K562 (cell line): ENCODE measurements around the gene LBHD2. TPM values are rescaled to one million over a fixed set of nuclear protein-coding genes. Genes with fewer than 3 reads are reported as not detected.

Source experiments
- ATAC-seq: fragments of 200-7000 bp; cut with Tn5 transposase; 3 replicates; pipeline ENCODE4 v1.9.1; 2020; ENCODE audit warnings: moderate library complexity
- BruUV-seq: library from RNA; stranded (reverse); fragments of 400-500 nt; replicated peaks from 2 replicates; lab custom pipeline; 2021; lab: Mats Ljungman, UMichigan
- CTCF ChIA-PET: fragments of 300-600 bp; formaldehyde crosslinking; extraction: SDS; loops from one replicate; lab custom pipeline; 2021; ENCODE audit warnings: low intra/inter-chr PET ratio; lab: Yijun Ruan, JAX
- POLR2A ChIA-PET: fragments of 300-600, 350-650 bp; sonication (Branson Sonifier 250); formaldehyde crosslinking; extraction: SDS; loops from one replicate; lab custom pipeline; 2021; ENCODE audit warnings: antibody characterized with exemption, inconsistent platforms; lab: Yijun Ruan, JAX
- DNase-seq, 4 experiments: peaks; one replicate each; pipeline versions ENCODE4 v3.0.0 to v3.0.0-alpha.2; 2011 to 2018; ENCODE audit warnings: low spot score in 3 of 4, mixed read lengths in 3 of 4; ENCODE audit errors: extremely low read depth in 1 of 4
- FAIRE-seq: peaks from 2 replicates; lab custom pipeline; 2011; peaks lifted over from hg19 to GRCh38; lab: Jason Lieb, UNC
- H2AFZ ChIP-seq: 2 replicates; pipeline ENCODE4 v1.6.0; 2011; ENCODE audit warnings: low read depth, low read length, control low read depth, inconsistent platforms
- H3K27ac ChIP-seq: fragments of 200-600 bp; 3 replicates; pipeline ENCODE4 v1.8.0; 2011; ENCODE audit warnings: low read depth, mild to moderate bottlenecking, control low read depth, inconsistent platforms, low read length, moderate library complexity, mixed read lengths; ENCODE audit errors: extremely low read depth
- H3K27me3 ChIP-seq, 2 experiments: fragments of 300-600 bp in 1 of 2; 2 replicates in 1 of 2; 3 replicates in 1 of 2; pipeline versions ENCODE4 v1.6.0 to v1.8.0; 2011; ENCODE audit warnings: inconsistent platforms in 2 of 2, low read length in 2 of 2, mild to moderate bottlenecking in 1 of 2, mixed read lengths in 1 of 2, moderate library complexity in 1 of 2; ENCODE audit not compliant: control insufficient read depth in 2 of 2, insufficient read depth in 2 of 2
- H3K36me3 ChIP-seq: fragments of 300-600 bp; 3 replicates; pipeline ENCODE4 v1.8.0; 2011; ENCODE audit warnings: mild to moderate bottlenecking, low read length, inconsistent platforms; ENCODE audit not compliant: control insufficient read depth, insufficient read depth
- H3K4me1 ChIP-seq, 2 experiments: fragments of 200-600 bp in 1 of 2; replicated peaks in 1 of 2; 2 replicates in 1 of 2; 3 replicates in 1 of 2; pipeline versions ENCODE4 v1.5.1 to v1.8.0; 2011; ENCODE audit warnings: inconsistent platforms in 2 of 2, low read length in 2 of 2, mild to moderate bottlenecking in 1 of 2, mixed read lengths in 1 of 2, moderate library complexity in 1 of 2; ENCODE audit not compliant: control insufficient read depth in 2 of 2, insufficient read depth in 2 of 2
- H3K4me2 ChIP-seq: 2 replicates; pipeline ENCODE4 v1.6.1; 2011; ENCODE audit warnings: low read length, control low read depth, inconsistent platforms, mixed read lengths; ENCODE audit not compliant: insufficient read depth
- H3K4me3 ChIP-seq: fragments of 200-600 bp; sonication (generic), shearing (Covaris generic); 2 replicates; pipeline ENCODE4 v1.5.1; 2016; ENCODE audit warnings: control low read depth, inconsistent platforms
- H3K79me2 ChIP-seq: fragments of 200-600 bp; 3 replicates; pipeline ENCODE4 v1.8.0; 2011; ENCODE audit warnings: low read length, inconsistent platforms; ENCODE audit not compliant: control insufficient read depth, insufficient read depth
- H3K9ac ChIP-seq, 2 experiments: 2 replicates each; pipeline versions ENCODE4 v1.6.0 to v1.6.1; 2011; ENCODE audit warnings: low read depth in 2 of 2, low read length in 2 of 2, control low read depth in 1 of 2, inconsistent platforms in 1 of 2, mild to moderate bottlenecking in 1 of 2, mixed read lengths in 1 of 2; ENCODE audit not compliant: insufficient read depth in 1 of 2
- H3K9me1 ChIP-seq: one replicate; pipeline ENCODE4 v1.6.0; 2011; ENCODE audit warnings: inconsistent platforms, mild to moderate bottlenecking, low read length, moderate library complexity; ENCODE audit not compliant: control insufficient read depth, insufficient read depth
- H3K9me3 ChIP-seq: replicated peaks from 2 replicates; pipeline ENCODE4 v1.5.1; 2011; ENCODE audit warnings: low read depth, low read length, inconsistent platforms; ENCODE audit not compliant: control insufficient read depth, insufficient read depth
- H4K20me1 ChIP-seq: replicated peaks from 2 replicates; pipeline ENCODE4 v1.6.1; 2011; ENCODE audit warnings: low read length, inconsistent platforms, mixed read lengths; ENCODE audit not compliant: control insufficient read depth, insufficient read depth
- BRD4 ChIP-seq: fragments of 200-600 bp; sonication (generic); IDR thresholded peaks from 2 replicates; pipeline ENCODE4 v1.6.1; 2017; ENCODE audit warnings: inconsistent platforms
- CGGBP1 ChIP-seq: fragments of 250-450 bp; sonication (Bioruptor Pico); IDR thresholded peaks from 2 replicates; pipeline ENCODE4 v1.9.0; 2021; ENCODE audit warnings: mild to moderate bottlenecking
- CXXC5 ChIP-seq: fragments of 250-450 bp; sonication (Bioruptor Pico); IDR thresholded peaks from 2 replicates; pipeline ENCODE4 v1.8.0; 2022; ENCODE audit warnings: inconsistent platforms, mild to moderate bottlenecking, moderate library complexity
- E2F4 ChIP-seq: sonication (generic); formaldehyde crosslinking; IDR thresholded peaks from 2 replicates; pipeline ENCODE4 v1.8.0; 2022; ENCODE audit warnings: mild to moderate bottlenecking, low read depth, missing genetic modification reagents
- E2F6 ChIP-seq, 2 experiments: IDR thresholded peaks; 2 replicates each; pipeline ENCODE4 v1.6.1; 2011; ENCODE audit warnings: borderline replicate concordance in 1 of 2, control low read depth in 1 of 2, low read depth in 1 of 2, low read length in 1 of 2, mild to moderate bottlenecking in 1 of 2, mixed read lengths in 1 of 2, moderate library complexity in 1 of 2; ENCODE audit not compliant: insufficient read depth in 1 of 2, insufficient read length in 1 of 2, poor library complexity in 1 of 2, severe bottlenecking in 1 of 2; ENCODE audit errors: extremely low read depth in 1 of 2
- KDM2B ChIP-seq: fragments of 250-450 bp; sonication (Bioruptor Pico); IDR thresholded peaks from 2 replicates; pipeline ENCODE4 v1.8.0; 2021; ENCODE audit warnings: mild to moderate bottlenecking, moderate library complexity
- KLF6 ChIP-seq: fragments of 250-450 bp; sonication (Bioruptor Pico); IDR thresholded peaks from 2 replicates; pipeline ENCODE4 v1.4.0; 2020; ENCODE audit warnings: mild to moderate bottlenecking, moderate library complexity, borderline replicate concordance
- MTF1 ChIP-seq: fragments of 250-450 bp; sonication (Bioruptor Pico); IDR thresholded peaks from 2 replicates; pipeline ENCODE4 v1.9.0; 2021; ENCODE audit warnings: moderate library complexity, mild to moderate bottlenecking, inconsistent platforms, borderline replicate concordance
- PHF8 ChIP-seq: fragments of 200-600 bp; sonication (generic); IDR thresholded peaks from 2 replicates; pipeline ENCODE4 v1.6.1; 2012; ENCODE audit warnings: mixed run types, mild to moderate bottlenecking, inconsistent platforms, low read length, moderate library complexity, borderline replicate concordance
- POLR2AphosphoS2 ChIP-seq: IDR thresholded peaks from 2 replicates; pipeline ENCODE4 v1.6.1; 2012; ENCODE audit warnings: low read length, improper control_type of control experiment
- POLR2G ChIP-seq: fragments of 200-400 bp; formaldehyde crosslinking; IDR thresholded peaks from 2 replicates; pipeline ENCODE4 v1.6.1; 2017; ENCODE audit warnings: low read depth, mild to moderate bottlenecking, antibody characterized with exemption, low read length, moderate library complexity
- RB1 ChIP-seq: fragments of 450-650 bp; IDR thresholded peaks from 2 replicates; pipeline ENCODE4 v1.6.1; 2017; ENCODE audit warnings: low read depth, mild to moderate bottlenecking
- RBFOX2 ChIP-seq: fragments of 200-400 bp; formaldehyde crosslinking; IDR thresholded peaks from 2 replicates; pipeline ENCODE4 v1.6.1; 2017; ENCODE audit warnings: low read depth, mild to moderate bottlenecking, low read length, moderate library complexity
- SAFB ChIP-seq: fragments of 200-400 bp; formaldehyde crosslinking; IDR thresholded peaks from 2 replicates; pipeline ENCODE4 v1.6.1; 2017; ENCODE audit warnings: low read depth, low read length, borderline replicate concordance
- TBP ChIP-seq: optimal IDR thresholded peaks from 2 replicates; pipeline ENCODE3; 2011; ENCODE audit warnings: low read depth, low read length, improper control_type of control experiment
- U2AF2 ChIP-seq: fragments of 200-400 bp; formaldehyde crosslinking; optimal IDR thresholded peaks from 2 replicates; pipeline ENCODE3; 2017; ENCODE audit warnings: low read depth, mild to moderate bottlenecking, low read length
- YY1 ChIP-seq, 3 experiments: IDR thresholded peaks; 2 replicates each; pipeline ENCODE4 v1.6.1; 2011; ENCODE audit warnings: low read length in 2 of 3, mild to moderate bottlenecking in 2 of 3, moderate library complexity in 2 of 3, borderline replicate concordance in 1 of 3, control low read depth in 1 of 3, low read depth in 1 of 3; ENCODE audit not compliant: insufficient read depth in 3 of 3, insufficient replicate concordance in 2 of 3, control insufficient read depth in 1 of 3, insufficient read length in 1 of 3; ENCODE audit errors: extremely low read depth in 1 of 3
- ZFX ChIP-seq: sonication (generic); formaldehyde crosslinking; IDR thresholded peaks from 2 replicates; pipeline ENCODE4 v1.8.0; 2022; ENCODE audit warnings: mild to moderate bottlenecking, missing genetic modification reagents, moderate library complexity
- WGBS: fragments of 100-300 bp; shearing (Covaris generic); methylation state at CpG from one replicate; pipeline ENCODE4 v1.1.6; 2016; ENCODE audit warnings: low coverage, mixed read lengths; ENCODE audit not compliant: insufficient coverage; ENCODE audit errors: missing lambda C conversion rate; 5-methylcytosine and 5-hydroxymethylcytosine counted together
- in situ Hi-C: fragments of 300-500 bp; cut with MboI; formaldehyde crosslinking; loops from 4 replicates; pipeline ENCODE4 v1.15.0; 2018; ENCODE audit warnings: inconsistent platforms, mixed read lengths
- intact Hi-C: fragments of 100-400 bp; cut with micrococcal nuclease; formaldehyde crosslinking; loops from 2 replicates; pipeline ENCODE4 v1.14.2; 2022
- polyA plus RNA-seq, 8 experiments: library from polyadenylated mRNA; depleted of rRNA in 4 of 8; stranded (reverse) in 5 of 8; unstranded in 3 of 8; fragments of >200 nt; fragmentation: Nextera tagmentation in 2 of 8; fragmentation: Illumina TruSeq in 1 of 8; extraction: Ambion mirVana in 2 of 8; extraction: Trizol in 1 of 8; gene quantifications; 2 replicates each; pipeline versions ENCODE4 v1.2.1 to v1.2.3, GENCODE V29; 2011 to 2014; ENCODE audit warnings: inconsistent platforms in 1 of 8, missing spikeins in 1 of 8
- total RNA-seq, 7 experiments: library from RNA; depleted of rRNA in 6 of 7; stranded (reverse); fragments of >200 nt in 6 of 7; fragmentation: Illumina TruSeq in 2 of 7; extraction: Trizol in 2 of 7; gene quantifications; 2 replicates each; pipeline versions ENCODE4 v1.2.1 to v1.2.3, GENCODE V29; 2011 to 2021; ENCODE audit warnings: low replicate concordance in 1 of 7

The LBHD2 gene
- total and polyA plus RNA-seq, 9 of the 15 experiments (the other 6 are each of a cell fraction or from before 2014, with no cell fraction given): not detected

GRCh38 chr14:103057028-103057371 is 27.0 kb upstream of the LBHD2 start:
- H4K20me1 ChIP-seq: no peaks in the 10 kb centered on the region
- DNase-seq: peak in 2 of 4 experiments; percentile 22 to 27
- peak overlapping the region; percentile 46 to 97; a peak in 3 of 4 replicates for H3K9ac ChIP-seq
- WGBS: under 1% methylated on average over 23 of the region's 53 CpGs
- FAIRE-seq: no peak
- intact Hi-C loops (no loop called here), in situ Hi-C loops (no loop called here)
- BruUV-seq: no TSS peak
- H3K27me3 ChIP-seq: no peaks in the 10 kb centered on the region
- no peaks in the 10 kb centered on the region for H3K9me3 ChIP-seq
- H3K9me1 ChIP-seq: no peaks in the 10 kb centered on the region
- ChIA-PET POLR2A (no interaction called here), CTCF (no interaction called here)
- H3K36me3 ChIP-seq: no peaks in the 10 kb centered on the region
- H3K4me2 ChIP-seq: peak overlapping the region; percentile 78; the same call in 1 of the 2 replicates
- H3K4me1 ChIP-seq: peaks cover 14 to 26% of the 10 kb centered on the region in 2 experiments; a peak in 4 of 5 replicates
- peak overlapping the region; percentile 59; the same call in 1 of the 2 replicates for H2AFZ ChIP-seq
- peak; percentile 50 for ATAC-seq
- H3K4me3 ChIP-seq: peak overlapping the region; percentile 55
- peak overlapping the region; percentile 48; the same call in 1 of the 3 replicates for H3K27ac ChIP-seq
- H3K79me2 ChIP-seq: peaks cover 28% of the 10 kb centered on the region
- TF ChIP-seq KLF6 (CRISPR knock-in tag) (no peak), CXXC5 (CRISPR knock-in tag) (0 out of 2 replicates have a peak, but pooled peaks have one; percentile 39), POLR2AphosphoS2 (no peak), U2AF2 (no peak), CGGBP1 (CRISPR knock-in tag) (no peak), ZFX (CRISPR knock-in tag) (peak; percentile 60), PHF8 (peak; percentile 48; the same call in 1 of the 2 replicates), E2F4 (CRISPR knock-in tag) (no peak), KDM2B (CRISPR knock-in tag) (no peak), BRD4 (no peak), TBP (no peak), E2F6 (IDR thresholded peaks at IDR 0.05; ENCODE audit: borderline replicate concordance in 1 of 2, extremely low read depth in 1 of 2, insufficient read depth in 1 of 2, insufficient read length in 1 of 2, low read depth in 1 of 2, low read length in 1 of 2, poor library complexity in 1 of 2, severe bottlenecking in 1 of 2) (no peak), MTF1 (CRISPR knock-in tag) (no peak), YY1 (IDR thresholded peaks at IDR 0.05; ENCODE audit: borderline replicate concordance in 1 of 3, control insufficient read depth in 1 of 3, extremely low read depth in 1 of 3, insufficient read depth in 3 of 3, insufficient read length in 1 of 3, insufficient replicate concordance in 2 of 3, low read depth in 1 of 3, low read length in 2 of 3) (peak in 1 of 3 experiments; percentile 49), RBFOX2 (0 out of 2 replicates have a peak, but pooled peaks have one; percentile 27), POLR2G (0 out of 2 replicates have a peak, but pooled peaks have one; percentile 19), SAFB (peak; percentile 53; the same call in 1 of the 2 replicates), RB1 (peak; percentile 7; the same call in 1 of the 2 replicates)
